Gastrocnemius medialis (tissue), 4 donors: ENCODE results near the gene USP17L5. TPM values are rescaled to one million over a fixed set of nuclear protein-coding genes. Genes with fewer than 3 reads are reported as not detected.
"Not testable (repeated sequence)": the region's sequence is repeated elsewhere in the genome, so short reads cannot be mapped to it uniquely, and the experiment has no call there.

ENCODE experiments used
- ATAC-seq, 2 donors: fragments of 150-250 bp; one replicate each; pipeline ENCODE4 v1.9.1; 2016
- DNase-seq, 2 donors: peaks; one replicate each; pipeline ENCODE4 v3.0.0-alpha.2; 2019
- H3K27ac ChIP-seq, 4 donors: fragments of 200-600 bp; sonication (generic); 1 replicate in 1 of 4; 2 replicates in 3 of 4; pipeline ENCODE4 v1.5.1; 2016 to 2018; ENCODE audit warnings: mild to moderate bottlenecking in 2 of 4, moderate library complexity in 1 of 4
- H3K27me3 ChIP-seq, 3 donors: fragments of 200-600 bp; sonication (generic) in 2 of 3; 1 replicate in 1 of 3; 2 replicates in 2 of 3; pipeline versions ENCODE4 v1.5.1 to v1.6.0; 2016 to 2019; ENCODE audit warnings: mild to moderate bottlenecking in 1 of 3, moderate library complexity in 1 of 3
- H3K36me3 ChIP-seq, 2 donors: fragments of 200-600 bp; sonication (generic) in 1 of 2; one replicate each; pipeline ENCODE4 v1.5.1; 2017 to 2018
- H3K4me1 ChIP-seq, 2 donors: fragments of 200-600 bp; sonication (generic) in 1 of 2; one replicate each; pipeline ENCODE4 v1.5.1; 2016 to 2017; ENCODE audit warnings: mild to moderate bottlenecking in 2 of 2
- H3K4me3 ChIP-seq, 4 donors: fragments of 200-600 bp; sonication (generic) in 3 of 4; 1 replicate in 1 of 4; 2 replicates in 3 of 4; pipeline ENCODE4 v1.5.1; 2016 to 2019; ENCODE audit warnings: mild to moderate bottlenecking in 2 of 4
- H3K9me3 ChIP-seq, 3 donors: fragments of 200-600 bp; sonication (generic) in 2 of 3; 1 replicate in 1 of 3; 2 replicates in 2 of 3; pipeline ENCODE4 v1.5.1; 2016 to 2019
- in situ Hi-C, 4 donors: fragments of 200-750 bp; cut with MboI; loops; one replicate each; pipeline versions ENCODE4 v1.15.0 to v1.8.0; 2017; ENCODE audit warnings: low sequenced_read_pairs in 4 of 4
- intact Hi-C: fragments of 100-400 bp; cut with DNase I; formaldehyde crosslinking; loops from one replicate; pipeline ENCODE4 v1.15.1; 2023; ENCODE audit warnings: low total_unique reads
- total RNA-seq, 4 donors: library from RNA; depleted of rRNA; stranded (reverse); fragments of >200 nt; gene quantifications; one replicate each; pipeline versions ENCODE4 v1.1.0 to v1.2.3, GENCODE V29; 2016

Gene USP17L5
- total RNA-seq = not detected

GRCh38 chr4:9339103-9339502, at the start of gene USP17L5:
TSS of gene USP17L5 (plus strand) at chr4:9339403. CDS start at chr4:9339403, 0 bp downstream.
- H3K4me1 ChIP-seq, H3K9me3 ChIP-seq, DNase-seq, ATAC-seq, H3K36me3 ChIP-seq, intact Hi-C loops, H3K27ac ChIP-seq, H3K27me3 ChIP-seq, H3K4me3 ChIP-seq, in situ Hi-C loops: not testable (repeated sequence)

- DNase-seq, H3K27ac ChIP-seq, H3K4me3 ChIP-seq, in situ Hi-C loops, H3K9me3 ChIP-seq, intact Hi-C loops, H3K4me1 ChIP-seq, H3K27me3 ChIP-seq, ATAC-seq, H3K36me3 ChIP-seq: not testable (repeated sequence)
Observed at GRCh38 chr4:9324191-9324590, 15.0 kb upstream of the USP17L5 start.

- H3K4me3 ChIP-seq, H3K27ac ChIP-seq, H3K9me3 ChIP-seq, ATAC-seq, H3K27me3 ChIP-seq, H3K36me3 ChIP-seq, H3K4me1 ChIP-seq, in situ Hi-C loops, DNase-seq, intact Hi-C loops: not testable (repeated sequence)
Observed at GRCh38 chr4:9324865-9325264, 14.3 kb upstream of the USP17L5 start, which contains the start of gene USP17L24. TSS of gene USP17L24 (plus strand) at chr4:9325165. CDS start at chr4:9325165, 0 bp downstream.

GRCh38 chr4:9329611-9330010, 9.6 kb upstream of the USP17L5 start, which contains the start of gene USP17L25:
TSS of gene USP17L25 (plus strand) at chr4:9329911. CDS start at chr4:9329911, 0 bp downstream.
- H3K4me1 ChIP-seq, H3K27ac ChIP-seq, DNase-seq, in situ Hi-C loops, H3K9me3 ChIP-seq, intact Hi-C loops, ATAC-seq, H3K27me3 ChIP-seq, H3K36me3 ChIP-seq, H3K4me3 ChIP-seq: not testable (repeated sequence)

- H3K27ac ChIP-seq, in situ Hi-C loops, H3K9me3 ChIP-seq, H3K36me3 ChIP-seq, H3K4me1 ChIP-seq, H3K4me3 ChIP-seq, DNase-seq, H3K27me3 ChIP-seq, ATAC-seq, intact Hi-C loops: not testable (repeated sequence)
Observed at GRCh38 chr4:9334358-9334757, 4.8 kb upstream of the USP17L5 start, which contains the start of gene USP17L26. TSS of gene USP17L26 (plus strand) at chr4:9334658. CDS start at chr4:9334658, 0 bp downstream.

- H3K27me3 ChIP-seq, ATAC-seq, DNase-seq, H3K9me3 ChIP-seq, H3K36me3 ChIP-seq, H3K4me1 ChIP-seq, H3K27ac ChIP-seq, intact Hi-C loops, in situ Hi-C loops, H3K4me3 ChIP-seq: not testable (repeated sequence)
Observed at GRCh38 chr4:9343848-9344247, 4.6 kb downstream of the USP17L5 start, which contains the start of gene USP17L27. TSS of gene USP17L27 (plus strand) at chr4:9344148. CDS start at chr4:9344148, 0 bp downstream.

GRCh38 chr4:9348593-9348992, 9.4 kb downstream of the USP17L5 start, which contains the start of gene USP17L28:
TSS of gene USP17L28 (plus strand) at chr4:9348893. CDS start at chr4:9348893, 0 bp downstream.
- DNase-seq, H3K9me3 ChIP-seq, H3K27me3 ChIP-seq, intact Hi-C loops, H3K36me3 ChIP-seq, H3K4me3 ChIP-seq, in situ Hi-C loops, ATAC-seq, H3K4me1 ChIP-seq, H3K27ac ChIP-seq: not testable (repeated sequence)

GRCh38 chr4:9350866-9351265, 11.7 kb downstream of the USP17L5 start:
- H3K27ac ChIP-seq, intact Hi-C loops, H3K27me3 ChIP-seq, DNase-seq, in situ Hi-C loops, H3K36me3 ChIP-seq, H3K9me3 ChIP-seq, H3K4me1 ChIP-seq, H3K4me3 ChIP-seq, ATAC-seq: not testable (repeated sequence)

GRCh38 chr4:9353338-9353737, 14.1 kb downstream of the USP17L5 start, which contains the start of gene USP17L29:
TSS of gene USP17L29 (plus strand) at chr4:9353638. CDS start at chr4:9353638, 0 bp downstream.
- H3K4me3 ChIP-seq, DNase-seq, H3K9me3 ChIP-seq, in situ Hi-C loops, intact Hi-C loops, H3K4me1 ChIP-seq, H3K27ac ChIP-seq, ATAC-seq, H3K36me3 ChIP-seq, H3K27me3 ChIP-seq: not testable (repeated sequence)

GRCh38 chr4:9362829-9363228, 23.6 kb downstream of the USP17L5 start, which contains the start of gene USP17L30:
TSS of gene USP17L30 (plus strand) at chr4:9363129. CDS start at chr4:9363129, 0 bp downstream.
- in situ Hi-C loops, H3K9me3 ChIP-seq, H3K4me1 ChIP-seq, H3K36me3 ChIP-seq, H3K4me3 ChIP-seq, DNase-seq, ATAC-seq, H3K27ac ChIP-seq, intact Hi-C loops, H3K27me3 ChIP-seq: not testable (repeated sequence)

- ATAC-seq, H3K4me3 ChIP-seq, DNase-seq, H3K27me3 ChIP-seq, H3K4me1 ChIP-seq, intact Hi-C loops, H3K27ac ChIP-seq, H3K36me3 ChIP-seq, H3K9me3 ChIP-seq, in situ Hi-C loops: not testable (repeated sequence)
Observed at GRCh38 chr4:9379881-9380280, 40.7 kb downstream of the USP17L5 start.
